ENCODE data around the gene JRKL.
"Not testable (repeated sequence)": the region's sequence is repeated elsewhere in the genome, so short reads cannot be mapped to it uniquely, and the experiment has no call there.

Gene JRKL

GRCh38 chr11:96432654-96433053 lies 42.8 kb downstream of the JRKL start:
- H3K9me3 ChIP-seq (ENCODE audit: control insufficient read depth in 2 of 2, low read length in 2 of 2); H3K9ac ChIP-seq (ENCODE audit: low read depth in 1 of 2, low read length in 2 of 2); H3K27me3 ChIP-seq (ENCODE audit: control insufficient read depth in 2 of 2, insufficient read depth in 2 of 2, low read length in 2 of 2); H3K4me3 ChIP-seq (ENCODE audit: low read length in 2 of 2); H3K36me3 ChIP-seq (ENCODE audit: control insufficient read depth in 2 of 2, insufficient read depth in 2 of 2, low read length in 2 of 2); H3K4me1 ChIP-seq (ENCODE audit: control insufficient read depth in 2 of 2, insufficient read depth in 2 of 2, low read length in 2 of 2); H3K27ac ChIP-seq (ENCODE audit: low read depth in 2 of 2, low read length in 2 of 2): not testable (repeated sequence)

Data from mucosa of rectum (tissue), 2 donors.